ENCODE results near the gene SYNE3.

SYNE3 gene

GRCh38 chr14:95538801-95539509 lies 22.5 kb upstream of the SYNE3 start:
- DNase-seq = no peak

- DNase-seq = no peak
Observed at GRCh38 chr14:95537298-95538089, 21.0 kb upstream of the SYNE3 start.

GRCh38 chr14:95536671-95537070 lies 20.2 kb upstream of the SYNE3 start:
- DNase-seq = peak in 1 of 2 experiments; percentile 23

GRCh38 chr14:95536036-95536593 lies 19.7 kb upstream of the SYNE3 start:
- DNase-seq = no peak

- no peak for DNase-seq
Observed at GRCh38 chr14:95535226-95536021, 19.0 kb upstream of the SYNE3 start.

GRCh38 chr14:95534299-95535225 lies 18.1 kb upstream of the SYNE3 start, which contains the start of gene GLRX5:
Gene GLRX5 (plus strand): TSS chr14:95535050. CDS start chr14:95535090, 40 bp downstream.
- peak; percentile 99 to 100 for DNase-seq

GRCh38 chr14:95533822-95534221 lies 17.4 kb upstream of the SYNE3 start:
- DNase-seq = no peak

- DNase-seq = peak; percentile 75 to 81
Observed at GRCh38 chr14:95533391-95533821, 17.0 kb upstream of the SYNE3 start.

GRCh38 chr14:95531969-95532368 lies 15.5 kb upstream of the SYNE3 start:
- DNase-seq = no peak

GRCh38 chr14:95531473-95531872 lies 15.0 kb upstream of the SYNE3 start:
- DNase-seq = no peak

- DNase-seq = no peak
Observed at GRCh38 chr14:95530473-95531276, 14.2 kb upstream of the SYNE3 start.

GRCh38 chr14:95529216-95529615 lies 12.8 kb upstream of the SYNE3 start:
- no peak for DNase-seq

GRCh38 chr14:95527387-95528002 lies 11.0 kb upstream of the SYNE3 start:
- DNase-seq = peak; percentile 80 to 91

- DNase-seq = no peak
Observed at GRCh38 chr14:95526483-95527386, 10.3 kb upstream of the SYNE3 start.

GRCh38 chr14:95525999-95526398 lies 9.5 kb upstream of the SYNE3 start:
- DNase-seq = no peak

GRCh38 chr14:95524706-95525512 lies 8.5 kb upstream of the SYNE3 start:
- DNase-seq = no peak

GRCh38 chr14:95523815-95524448 lies 7.5 kb upstream of the SYNE3 start:
- peak in 1 of 2 experiments; percentile 13 for DNase-seq
